Cardiac muscle cell (in vitro differentiated cells and primary cell): ENCODE data around the gene MLIP. TPM values are rescaled to one million over a fixed set of nuclear protein-coding genes. Genes with fewer than 3 reads are reported as not detected.
"Not testable (repeated sequence)": the region's sequence is repeated elsewhere in the genome, so short reads cannot be mapped to it uniquely, and the experiment has no call there.

Experiments used
- DNase-seq, 2 donors: peaks; one replicate each; pipeline versions ENCODE4 v3.0.0 to v3.0.0-alpha.2; 2010 to 2017; ENCODE audit warnings: low read depth in 1 of 2, low spot score in 1 of 2
- H3K27ac ChIP-seq: fragments of 200-600 bp; sonication (generic); 2 replicates; pipeline ENCODE4 v1.5.1; 2016
- H3K27me3 ChIP-seq: fragments of 200-600 bp; sonication (generic); 2 replicates; pipeline ENCODE4 v1.6.0; 2016; ENCODE audit warnings: control low read depth
- H3K36me3 ChIP-seq: fragments of 200-600 bp; sonication (generic); 2 replicates; pipeline ENCODE4 v1.5.1; 2016; ENCODE audit warnings: control low read depth
- H3K4me1 ChIP-seq: fragments of 200-600 bp; sonication (generic); 2 replicates; pipeline ENCODE4 v1.8.1; 2017; ENCODE audit warnings: low read depth, mild to moderate bottlenecking, mixed run types
- H3K4me3 ChIP-seq: fragments of 200-600 bp; sonication (generic); 2 replicates; pipeline ENCODE4 v1.5.1; 2016; ENCODE audit warnings: mild to moderate bottlenecking
- H3K9me3 ChIP-seq: fragments of 200-600 bp; sonication (generic); 2 replicates; pipeline ENCODE4 v1.5.1; 2017; ENCODE audit warnings: low read depth, mild to moderate bottlenecking, control low read depth
- polyA plus RNA-seq: library from polyadenylated mRNA; unstranded; fragments of >200 nt; fragmentation: Nextera tagmentation; extraction: Ambion mirVana; gene quantifications from 2 replicates; pipeline ENCODE4 v1.2.1, GENCODE V29; 2016
- total RNA-seq: library from RNA; depleted of rRNA; stranded (reverse); fragments of >200 nt; gene quantifications from 2 replicates; pipeline ENCODE4 v1.2.3, GENCODE V29; 2016
- TF ChIP-seq, protein P1 (sequence below): IDR thresholded peaks from 2 replicates; pipeline ENCODE4 v1.5.1; 2012; ENCODE audit warnings: low read depth, mild to moderate bottlenecking, low read length

MLIP gene
- total and polyA plus RNA-seq, 2 experiments from 2014 or later = 60.5 to 68.9 TPM

DNA sequence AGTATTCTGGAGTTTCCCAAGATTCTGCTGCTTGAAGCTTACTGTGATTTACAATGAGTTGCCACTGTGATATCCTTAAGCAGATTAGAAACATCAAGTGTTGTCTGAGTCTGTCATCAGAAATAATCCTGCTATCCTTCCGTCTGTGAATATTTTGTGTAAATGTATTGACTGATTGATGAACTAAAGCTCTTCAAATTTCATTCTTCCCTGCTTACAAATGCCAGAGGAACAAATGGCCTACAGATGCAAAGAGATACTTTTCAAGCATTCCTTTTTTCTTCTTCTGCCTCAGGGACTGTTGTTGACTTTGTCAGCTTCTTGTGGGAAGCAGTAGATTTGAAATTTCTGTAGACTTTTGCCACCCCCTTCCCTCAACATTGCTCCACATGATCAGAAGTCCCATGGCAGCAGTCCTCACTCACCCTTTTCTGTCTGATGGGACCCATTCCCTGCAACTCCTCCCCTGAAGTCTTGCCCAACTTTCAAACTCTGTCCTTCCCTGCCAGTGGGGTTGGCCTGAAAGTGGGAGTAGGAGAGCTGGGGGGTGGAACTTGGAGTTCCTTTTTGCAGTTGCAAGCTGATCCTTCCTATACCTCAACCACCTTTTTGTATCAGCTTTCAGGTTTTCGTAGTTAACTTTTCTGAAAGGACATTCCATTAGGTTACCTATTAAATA, 38.5 kb upstream of the MLIP start:
- Histone ChIP-seq H3K9me3 (no peaks in the 10 kb centered on the region), H3K4me3 (no peak overlapping the region), H3K27me3 (no peaks in the 10 kb centered on the region), H3K4me1 (no peaks in the 10 kb centered on the region), H3K36me3 (no peaks in the 10 kb centered on the region), H3K27ac (no peak overlapping the region)
- DNase-seq = no peak
- TF ChIP-seq, protein P1, sequence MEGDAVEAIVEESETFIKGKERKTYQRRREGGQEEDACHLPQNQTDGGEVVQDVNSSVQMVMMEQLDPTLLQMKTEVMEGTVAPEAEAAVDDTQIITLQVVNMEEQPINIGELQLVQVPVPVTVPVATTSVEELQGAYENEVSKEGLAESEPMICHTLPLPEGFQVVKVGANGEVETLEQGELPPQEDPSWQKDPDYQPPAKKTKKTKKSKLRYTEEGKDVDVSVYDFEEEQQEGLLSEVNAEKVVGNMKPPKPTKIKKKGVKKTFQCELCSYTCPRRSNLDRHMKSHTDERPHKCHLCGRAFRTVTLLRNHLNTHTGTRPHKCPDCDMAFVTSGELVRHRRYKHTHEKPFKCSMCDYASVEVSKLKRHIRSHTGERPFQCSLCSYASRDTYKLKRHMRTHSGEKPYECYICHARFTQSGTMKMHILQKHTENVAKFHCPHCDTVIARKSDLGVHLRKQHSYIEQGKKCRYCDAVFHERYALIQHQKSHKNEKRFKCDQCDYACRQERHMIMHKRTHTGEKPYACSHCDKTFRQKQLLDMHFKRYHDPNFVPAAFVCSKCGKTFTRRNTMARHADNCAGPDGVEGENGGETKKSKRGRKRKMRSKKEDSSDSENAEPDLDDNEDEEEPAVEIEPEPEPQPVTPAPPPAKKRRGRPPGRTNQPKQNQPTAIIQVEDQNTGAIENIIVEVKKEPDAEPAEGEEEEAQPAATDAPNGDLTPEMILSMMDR = no peak

- H3K4me1 ChIP-seq = no peaks in the 10 kb centered on the region
- H3K36me3 ChIP-seq = no peaks in the 10 kb centered on the region
- H3K9me3 ChIP-seq = no peaks in the 10 kb centered on the region
- H3K4me3 ChIP-seq = no peak overlapping the region
- no peak overlapping the region for H3K27ac ChIP-seq
- H3K27me3 ChIP-seq = no peaks in the 10 kb centered on the region
- TF ChIP-seq, protein P1 = no peak
- DNase-seq = no peak
These were observed 37.8 kb upstream of the MLIP start for GRCh38 chr6:54073487-54073886.

DNA sequence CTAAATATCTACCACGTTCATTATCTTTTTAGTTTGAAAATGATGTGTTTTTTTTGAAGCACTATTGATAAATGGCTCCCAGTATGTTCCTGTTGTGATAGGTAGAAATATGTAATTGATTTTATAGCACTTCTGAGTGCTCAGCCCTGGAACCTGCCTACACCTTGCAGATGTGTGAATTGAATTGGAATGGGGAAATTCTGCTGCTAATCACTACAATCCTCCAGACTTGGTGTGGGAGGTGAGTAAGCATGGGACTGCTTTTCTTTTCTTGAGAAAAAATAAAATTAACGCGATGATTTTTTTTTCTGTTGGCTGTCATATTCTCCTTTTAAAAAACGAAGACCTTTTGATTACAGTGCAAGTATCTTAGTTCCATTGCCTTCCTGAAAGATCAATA, 37.1 kb upstream of the MLIP start:
- H3K4me1 ChIP-seq = no peaks in the 10 kb centered on the region
- no peak overlapping the region for H3K27ac ChIP-seq
- H3K27me3 ChIP-seq = no peaks in the 10 kb centered on the region
- no peak for DNase-seq
- TF ChIP-seq, protein P1 = no peak
- no peaks in the 10 kb centered on the region for H3K9me3 ChIP-seq
- H3K36me3 ChIP-seq = no peaks in the 10 kb centered on the region
- H3K4me3 ChIP-seq = no peak overlapping the region

GRCh38 chr6:54074578-54075195, 36.6 kb upstream of the MLIP start:
- no peaks in the 10 kb centered on the region for H3K9me3 ChIP-seq
- TF ChIP-seq, protein P1 = no peak
- H3K36me3 ChIP-seq = no peaks in the 10 kb centered on the region
- no peaks in the 10 kb centered on the region for H3K27me3 ChIP-seq
- no peak overlapping the region for H3K27ac ChIP-seq
- H3K4me1 ChIP-seq = no peaks in the 10 kb centered on the region
- peak in 1 of 2 donors; percentile 58 for DNase-seq
- H3K4me3 ChIP-seq = no peak overlapping the region

DNA sequence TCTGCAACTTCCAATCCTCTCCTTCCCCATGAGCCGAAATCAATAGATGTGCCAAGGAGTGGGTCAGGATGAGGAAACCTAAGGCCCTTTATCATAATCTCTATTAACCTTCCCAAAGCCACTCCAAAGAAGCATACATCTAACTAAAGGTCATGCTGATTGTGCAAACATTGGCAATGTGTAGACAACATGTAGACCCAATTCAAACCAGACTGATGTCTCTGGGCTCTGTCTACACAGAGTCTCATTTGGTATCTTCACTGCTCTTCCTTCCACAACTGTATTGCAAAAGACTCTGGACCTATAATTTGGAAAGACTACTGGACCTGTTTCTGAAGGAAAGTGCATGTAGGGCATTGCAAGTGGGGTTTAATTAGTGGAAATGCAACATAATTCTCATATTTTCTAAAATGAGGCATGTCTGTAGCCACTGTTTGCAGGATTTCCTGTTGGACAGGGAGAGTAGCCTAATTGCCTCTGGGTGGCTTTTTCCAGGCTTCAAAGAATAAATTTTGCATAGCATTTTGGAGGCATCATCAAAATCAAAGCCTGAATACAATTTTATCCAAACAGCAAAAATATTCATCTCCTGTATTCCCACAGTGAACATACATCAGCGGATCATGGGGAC, 35.0 kb upstream of the MLIP start:
- no peaks in the 10 kb centered on the region for H3K4me1 ChIP-seq
- no peak overlapping the region for H3K27ac ChIP-seq
- no peak overlapping the region for H3K4me3 ChIP-seq
- H3K9me3 ChIP-seq = no peaks in the 10 kb centered on the region
- no peaks in the 10 kb centered on the region for H3K27me3 ChIP-seq
- H3K36me3 ChIP-seq = no peaks in the 10 kb centered on the region
- no peak for DNase-seq
- TF ChIP-seq, protein P1 = no peak

GRCh38 chr6:54081499-54081898, 29.7 kb upstream of the MLIP start:
- H3K27me3 ChIP-seq, H3K36me3 ChIP-seq, DNase-seq, H3K4me3 ChIP-seq, H3K9me3 ChIP-seq, H3K27ac ChIP-seq: not testable (repeated sequence)
- peaks cover 18% of the 10 kb centered on the region for H3K4me1 ChIP-seq
